Measurements from ENCODE around the gene TRERF1. TPM values are rescaled to one million over a fixed set of nuclear protein-coding genes. Genes with fewer than 3 reads are reported as not detected.
"Not testable (repeated sequence)": the region's sequence is repeated elsewhere in the genome, so short reads cannot be mapped to it uniquely, and the experiment has no call there.

Gene TRERF1
- polyA plus RNA-seq, 3 donors: 0.58 to 10.0 (median 2.0) TPM

GRCh38 chr6:42204768-42205282, 246.9 kb downstream of the TRERF1 start:
- Histone ChIP-seq H2AFZ (ENCODE audit: insufficient read depth, low read depth, low read length, poor library complexity, severe bottlenecking) (no peak overlapping the region), H3K9me3 (replicated peaks in 1 of 2; ENCODE audit: control insufficient read depth in 1 of 2, insufficient read depth in 1 of 2, low read length in 2 of 2) (no peaks in the 10 kb centered on the region), H3K4me3 (replicated peaks in 1 of 3; ENCODE audit: low read depth in 2 of 3, low read length in 3 of 3) (no peak overlapping the region), H4K20me1 (ENCODE audit: insufficient read depth, low read length) (no peaks in the 10 kb centered on the region), H3K4me2 (replicated peaks; ENCODE audit: extremely low read depth, low read length, poor library complexity, severe bottlenecking) (no peak overlapping the region), H3K4me1 (ENCODE audit: control insufficient read depth in 1 of 2, insufficient read depth in 2 of 2, low read length in 2 of 2) (no peaks in the 10 kb centered on the region), H3K27me3 (ENCODE audit: control insufficient read depth in 2 of 2, insufficient read depth in 2 of 2, low read length in 2 of 2) (no peaks in the 10 kb centered on the region), H3K9ac (ENCODE audit: insufficient read depth, low read length, poor library complexity, severe bottlenecking) (no peak overlapping the region), H3K36me3 (replicated peaks in 1 of 2; ENCODE audit: control insufficient read depth in 1 of 2, insufficient read depth in 2 of 2, low read length in 2 of 2) (peaks cover 47 to 68% of the 10 kb centered on the region in 2 donors), H3K79me2 (ENCODE audit: insufficient read depth, low read length) (no peaks in the 10 kb centered on the region), H3K27ac (ENCODE audit: low read depth in 1 of 2, low read length in 2 of 2) (no peak overlapping the region)
- Mint-ChIP-seq H3K27ac (no peak overlapping the region), H3K9me3 (peaks cover 0 to 6% (median under 1%) of the 10 kb centered on the region in 7 donors), H3K4me3 (no peak overlapping the region), H3K4me1 (no peaks in the 10 kb centered on the region), H3K36me3 (peaks cover 46 to 60% of the 10 kb centered on the region in 2 donors), H3K27me3 (ENCODE audit: low read depth in 3 of 3) (no peaks in the 10 kb centered on the region)
- WGBS (ENCODE audit: insufficient coverage): 100% methylated on average over 1 of the region's 4 CpGs
- intact Hi-C loops (cut with micrococcal nuclease): no loop called here
- no peak for DNase-seq
- TF ChIP-seq, protein P1, sequence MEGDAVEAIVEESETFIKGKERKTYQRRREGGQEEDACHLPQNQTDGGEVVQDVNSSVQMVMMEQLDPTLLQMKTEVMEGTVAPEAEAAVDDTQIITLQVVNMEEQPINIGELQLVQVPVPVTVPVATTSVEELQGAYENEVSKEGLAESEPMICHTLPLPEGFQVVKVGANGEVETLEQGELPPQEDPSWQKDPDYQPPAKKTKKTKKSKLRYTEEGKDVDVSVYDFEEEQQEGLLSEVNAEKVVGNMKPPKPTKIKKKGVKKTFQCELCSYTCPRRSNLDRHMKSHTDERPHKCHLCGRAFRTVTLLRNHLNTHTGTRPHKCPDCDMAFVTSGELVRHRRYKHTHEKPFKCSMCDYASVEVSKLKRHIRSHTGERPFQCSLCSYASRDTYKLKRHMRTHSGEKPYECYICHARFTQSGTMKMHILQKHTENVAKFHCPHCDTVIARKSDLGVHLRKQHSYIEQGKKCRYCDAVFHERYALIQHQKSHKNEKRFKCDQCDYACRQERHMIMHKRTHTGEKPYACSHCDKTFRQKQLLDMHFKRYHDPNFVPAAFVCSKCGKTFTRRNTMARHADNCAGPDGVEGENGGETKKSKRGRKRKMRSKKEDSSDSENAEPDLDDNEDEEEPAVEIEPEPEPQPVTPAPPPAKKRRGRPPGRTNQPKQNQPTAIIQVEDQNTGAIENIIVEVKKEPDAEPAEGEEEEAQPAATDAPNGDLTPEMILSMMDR (IDR thresholded peaks at IDR 0.05): no peak

GRCh38 chr6:42203183-42203582, 248.5 kb downstream of the TRERF1 start:
- 100% methylated on average over 3 of the region's 3 CpGs for WGBS (ENCODE audit: insufficient coverage)
- no peaks in the 10 kb centered on the region for H3K79me2 ChIP-seq (ENCODE audit: insufficient read depth, low read length)
- no peak overlapping the region for H3K9ac ChIP-seq (ENCODE audit: insufficient read depth, low read length, poor library complexity, severe bottlenecking)
- no peak overlapping the region for H2AFZ ChIP-seq (ENCODE audit: insufficient read depth, low read depth, low read length, poor library complexity, severe bottlenecking)
- H4K20me1 ChIP-seq (ENCODE audit: insufficient read depth, low read length): no peaks in the 10 kb centered on the region
- peaks cover 31 to 52% of the 10 kb centered on the region in 2 donors for H3K36me3 ChIP-seq (replicated peaks in 1 of 2; ENCODE audit: control insufficient read depth in 1 of 2, insufficient read depth in 2 of 2, low read length in 2 of 2)
- no peaks in the 10 kb centered on the region for H3K27me3 ChIP-seq (ENCODE audit: control insufficient read depth in 2 of 2, insufficient read depth in 2 of 2, low read length in 2 of 2)
- no peak overlapping the region for H3K4me2 ChIP-seq (replicated peaks; ENCODE audit: extremely low read depth, low read length, poor library complexity, severe bottlenecking)
- Mint-ChIP-seq H3K27ac (peak overlapping the region in 1 of 7 donors; percentile 47), H3K4me3 (no peak overlapping the region), H3K4me1 (no peaks in the 10 kb centered on the region), H3K27me3 (ENCODE audit: low read depth in 3 of 3) (no peaks in the 10 kb centered on the region), H3K9me3 (peaks cover 2 to 7% (median 6%) of the 10 kb centered on the region in 7 donors), H3K36me3 (peaks cover 31 to 51% of the 10 kb centered on the region in 2 donors)
- no peak overlapping the region for H3K4me3 ChIP-seq (replicated peaks in 1 of 3; ENCODE audit: low read depth in 2 of 3, low read length in 3 of 3)
- DNase-seq: no peak
- peaks cover 0 to 2% of the 10 kb centered on the region in 2 donors for H3K9me3 ChIP-seq (replicated peaks in 1 of 2; ENCODE audit: control insufficient read depth in 1 of 2, insufficient read depth in 1 of 2, low read length in 2 of 2)
- H3K27ac ChIP-seq (ENCODE audit: low read depth in 1 of 2, low read length in 2 of 2): no peak overlapping the region
- TF ChIP-seq, protein P1 (IDR thresholded peaks at IDR 0.05): no peak
- no peaks in the 10 kb centered on the region for H3K4me1 ChIP-seq (ENCODE audit: control insufficient read depth in 1 of 2, insufficient read depth in 2 of 2, low read length in 2 of 2)
- intact Hi-C loops (cut with micrococcal nuclease): no loop called here

- Mint-ChIP-seq H3K36me3 (peaks cover 22 to 42% of the 10 kb centered on the region in 2 donors), H3K27ac (peak overlapping the region in 1 of 7 donors; percentile 64)
- H3K27me3 Mint-ChIP-seq (ENCODE audit: low read depth in 3 of 3); H3K79me2 ChIP-seq (ENCODE audit: insufficient read depth, low read length); H3K4me1 ChIP-seq (ENCODE audit: control insufficient read depth in 1 of 2, insufficient read depth in 2 of 2, low read length in 2 of 2); intact Hi-C loops (cut with micrococcal nuclease); H3K27me3 ChIP-seq (ENCODE audit: control insufficient read depth in 2 of 2, insufficient read depth in 2 of 2, low read length in 2 of 2); H4K20me1 ChIP-seq (ENCODE audit: insufficient read depth, low read length); H3K4me2 ChIP-seq (replicated peaks; ENCODE audit: extremely low read depth, low read length, poor library complexity, severe bottlenecking); H3K4me1 Mint-ChIP-seq; H3K9me3 Mint-ChIP-seq; H3K9me3 ChIP-seq (replicated peaks in 1 of 2; ENCODE audit: control insufficient read depth in 1 of 2, insufficient read depth in 1 of 2, low read length in 2 of 2); H2AFZ ChIP-seq (ENCODE audit: insufficient read depth, low read depth, low read length, poor library complexity, severe bottlenecking); H3K4me3 Mint-ChIP-seq; H3K27ac ChIP-seq (ENCODE audit: low read depth in 1 of 2, low read length in 2 of 2); H3K9ac ChIP-seq (ENCODE audit: insufficient read depth, low read length, poor library complexity, severe bottlenecking); H3K4me3 ChIP-seq (replicated peaks in 1 of 3; ENCODE audit: low read depth in 2 of 3, low read length in 3 of 3); DNase-seq: not testable (repeated sequence)
- 100% methylated on average over 2 of the region's 13 CpGs for WGBS (ENCODE audit: insufficient coverage)
- peaks cover 22 to 43% of the 10 kb centered on the region in 2 donors for H3K36me3 ChIP-seq (replicated peaks in 1 of 2; ENCODE audit: control insufficient read depth in 1 of 2, insufficient read depth in 2 of 2, low read length in 2 of 2)
These were observed 249.4 kb downstream of the TRERF1 start for GRCh38 chr6:42202131-42202915.
